NCI-H748 (cell line): ENCODE data around the gene UQCR11.

Experiments used
- DNase-seq: peaks from one replicate; lab custom pipeline; 2025; ENCODE audit not compliant: unreplicated experiment; lab: John Stamatoyannopoulos, UW

Gene UQCR11

DNA sequence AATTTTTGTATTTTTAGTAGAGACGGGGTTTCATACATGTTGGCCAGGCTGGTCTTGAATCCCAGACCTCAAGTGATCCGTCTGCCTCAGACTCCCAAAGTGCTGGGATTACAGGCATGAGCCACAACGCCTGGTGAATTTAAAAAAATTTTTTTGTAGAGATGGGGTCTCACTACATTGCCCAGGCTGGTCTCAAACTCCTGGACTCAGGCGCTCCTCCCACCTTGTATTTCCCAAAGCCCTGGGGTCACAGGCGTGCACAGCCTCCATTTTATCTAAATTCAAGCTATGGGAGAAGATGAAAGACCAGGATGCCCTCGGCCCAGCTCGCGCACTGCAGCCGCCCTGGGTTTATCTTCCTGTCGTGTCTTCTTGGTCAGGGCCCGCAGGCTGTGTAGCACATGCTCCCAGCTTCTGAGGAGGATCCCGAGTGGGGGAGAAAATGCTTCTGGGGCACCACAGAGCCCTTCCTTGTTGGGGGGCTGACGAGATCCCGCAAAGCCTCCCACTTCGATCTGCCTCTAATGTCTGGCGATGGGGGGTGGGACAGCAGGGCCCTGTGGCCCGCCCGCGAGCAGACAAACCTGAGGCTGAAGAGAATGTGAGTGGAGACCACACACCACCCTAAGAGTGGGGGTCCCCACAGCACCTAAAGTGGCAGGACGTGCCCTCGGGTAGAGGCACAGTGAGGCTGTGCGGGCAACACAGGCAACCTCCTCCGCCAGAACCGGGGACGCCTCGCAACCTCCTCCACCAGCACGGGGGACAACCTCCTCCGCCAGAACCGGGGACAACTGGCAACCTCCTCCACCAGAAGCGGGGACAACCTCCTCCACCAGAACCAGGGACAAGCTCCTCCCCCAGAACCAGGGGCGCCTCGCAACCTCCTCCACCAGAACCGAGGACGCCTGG, 31.3 kb upstream of the UQCR11 start:
- DNase-seq, result no peak

DNA sequence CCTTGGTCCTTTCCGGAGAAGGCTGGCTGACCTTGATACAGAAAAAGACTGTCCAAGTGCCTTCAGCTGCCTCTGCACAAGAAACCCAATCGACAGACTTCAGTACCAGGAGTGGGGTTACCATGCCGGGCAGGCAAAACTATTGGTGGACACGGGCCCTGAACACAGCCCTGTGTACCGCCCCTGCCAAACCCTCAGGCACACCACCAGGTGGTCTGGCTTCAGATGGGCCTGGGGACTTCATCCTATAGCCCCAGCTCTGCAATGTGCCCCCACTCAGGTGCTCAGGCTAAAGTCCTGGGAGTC, 29.6 kb upstream of the UQCR11 start:
- DNase-seq, result no peak

DNA sequence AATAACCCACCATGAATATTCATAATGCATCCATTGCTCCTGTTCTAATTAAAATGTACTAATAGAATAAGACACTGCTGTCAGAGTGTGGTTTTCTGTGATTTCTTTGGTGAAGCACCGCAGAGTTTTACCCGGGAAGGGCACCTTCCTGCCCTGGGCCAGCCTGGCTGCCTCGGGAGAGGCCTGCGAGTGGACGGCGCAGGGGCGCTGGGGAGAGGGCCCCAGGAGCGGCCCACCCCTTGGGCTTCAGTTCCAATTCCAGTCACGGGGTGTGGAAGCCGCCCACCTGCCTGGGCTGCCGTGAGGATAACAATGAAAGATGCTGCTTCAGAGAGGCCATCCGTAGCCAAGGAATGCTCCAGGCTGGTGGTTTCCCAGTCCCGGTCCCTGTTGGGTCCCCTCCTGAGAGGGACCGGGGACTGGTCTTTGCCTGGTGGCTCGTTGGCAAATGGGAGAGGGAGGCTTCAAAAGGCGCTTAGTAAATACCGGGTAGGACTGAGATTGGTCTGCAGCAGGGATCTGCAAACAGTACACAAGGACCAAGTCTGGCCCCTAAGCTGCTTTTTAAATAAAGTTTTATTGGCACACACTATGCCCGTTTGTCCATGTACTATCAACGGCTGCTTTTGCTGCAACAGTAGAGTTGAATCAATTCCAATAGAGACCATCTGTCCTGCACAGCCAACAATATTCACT, 29.1 kb upstream of the UQCR11 start:
- no peak for DNase-seq

DNA sequence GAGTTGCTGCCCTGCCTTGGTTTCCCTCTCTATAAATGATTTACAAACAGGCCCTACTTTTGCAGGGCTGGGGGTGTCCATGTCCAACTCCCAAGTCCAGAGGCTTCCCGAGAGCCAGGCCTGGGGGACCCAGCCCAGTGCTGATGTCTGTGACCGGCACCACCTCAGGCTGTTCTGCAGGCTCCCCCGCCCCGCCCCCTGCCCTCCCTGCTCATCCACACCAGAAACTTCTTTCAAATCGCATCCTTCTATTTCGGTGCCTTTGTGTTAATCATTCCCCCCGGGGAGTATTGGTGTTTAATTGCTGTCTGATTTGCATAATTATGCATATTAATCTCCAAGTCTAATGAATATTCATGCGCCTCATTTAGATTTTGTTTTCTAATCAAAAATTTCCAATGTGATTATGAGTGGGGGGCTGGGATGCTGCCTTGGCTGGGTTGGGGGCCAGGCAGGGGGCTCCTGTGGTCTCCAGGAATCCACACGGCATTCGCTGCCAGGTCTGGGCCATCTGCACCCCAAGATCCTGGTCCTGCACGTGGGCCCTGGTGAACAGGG, 28.1 kb upstream of the UQCR11 start:
- DNase-seq, result no peak

DNA sequence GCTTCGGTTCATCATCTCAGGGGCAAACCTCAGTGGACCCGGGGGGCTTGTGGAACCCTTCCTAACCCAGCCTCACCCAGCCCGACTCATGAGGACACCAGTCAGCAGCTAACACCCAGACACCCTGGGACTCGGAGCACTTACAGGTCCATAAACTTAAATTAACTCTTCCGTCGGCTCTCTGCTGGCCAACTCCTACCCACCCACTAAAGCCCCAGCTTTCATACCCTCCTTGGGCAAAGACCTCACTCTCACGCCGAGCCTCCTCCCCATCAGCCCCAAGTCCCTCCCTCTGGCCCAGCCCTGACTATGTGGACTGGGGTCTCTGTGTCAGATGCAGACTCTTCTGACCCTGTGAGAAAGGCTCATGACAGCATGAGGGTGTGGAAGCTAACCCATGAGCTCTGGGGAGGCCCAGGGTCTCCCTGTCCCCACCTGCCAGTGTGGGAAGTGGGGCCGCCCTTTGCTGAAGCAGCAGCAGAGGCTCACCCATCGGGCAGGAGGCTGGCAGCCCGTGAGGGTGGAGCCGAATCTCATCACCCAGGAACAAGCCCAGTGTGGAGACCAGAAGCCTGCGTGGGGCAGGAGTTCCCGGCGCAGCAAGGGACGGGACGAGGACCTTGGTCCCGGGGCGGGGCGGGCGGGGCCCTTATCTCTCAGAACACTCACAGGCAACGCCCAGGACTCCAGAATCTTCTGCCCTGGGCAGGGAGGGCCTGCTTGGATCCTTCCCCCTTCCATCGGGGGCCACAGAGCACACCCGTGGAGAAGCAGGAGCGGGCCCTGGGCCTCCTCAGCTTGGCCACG, 27.4 kb upstream of the UQCR11 start:
- no peak for DNase-seq

DNA sequence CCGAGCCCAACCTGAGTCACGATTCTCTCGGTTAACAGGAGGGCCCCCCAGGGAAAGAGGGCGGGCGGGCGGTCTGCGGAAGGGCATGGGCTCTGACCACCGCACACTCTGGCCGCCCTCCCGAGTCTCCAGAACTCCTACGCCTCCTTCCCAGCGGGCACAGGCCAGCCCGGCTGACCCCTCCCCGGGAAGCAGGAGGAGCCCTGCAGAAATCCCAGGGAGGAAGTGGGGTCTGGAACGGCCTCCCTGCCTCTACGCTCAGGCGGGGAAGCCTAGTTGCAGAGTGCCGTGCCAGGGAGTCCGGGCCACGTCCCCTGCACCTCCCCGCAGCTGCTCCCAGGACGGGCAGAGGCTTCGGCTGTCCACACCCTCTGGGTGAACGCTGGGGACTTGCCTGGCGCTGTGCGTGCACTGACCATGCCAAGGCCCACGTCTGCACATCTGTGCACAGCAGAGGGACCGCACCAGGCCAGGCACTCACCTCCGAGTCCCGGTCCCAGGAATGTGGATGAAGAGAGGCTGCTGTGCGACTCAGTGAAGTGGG, 26.4 kb upstream of the UQCR11 start:
- DNase-seq, result no peak

DNA sequence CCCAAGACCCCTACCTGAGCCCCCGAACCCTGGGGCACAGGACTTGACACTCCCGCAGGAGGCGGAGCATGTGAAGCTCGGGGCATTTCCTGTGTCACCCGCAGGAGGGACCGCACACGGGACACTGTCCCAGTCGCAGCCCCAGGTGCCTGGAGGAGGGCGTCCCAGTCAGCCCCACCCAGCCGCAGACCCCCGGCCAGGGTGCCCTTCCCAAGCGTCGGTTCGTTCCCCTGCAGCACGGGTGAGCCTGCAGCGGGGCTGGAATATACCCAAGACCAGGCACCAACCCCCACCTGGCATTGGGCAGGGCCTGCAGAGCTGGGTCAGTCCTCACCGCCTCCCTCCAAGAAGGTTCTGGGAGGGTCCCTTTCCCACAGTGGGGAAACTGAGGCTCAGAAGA, 25.5 kb upstream of the UQCR11 start:
- no peak for DNase-seq

DNA sequence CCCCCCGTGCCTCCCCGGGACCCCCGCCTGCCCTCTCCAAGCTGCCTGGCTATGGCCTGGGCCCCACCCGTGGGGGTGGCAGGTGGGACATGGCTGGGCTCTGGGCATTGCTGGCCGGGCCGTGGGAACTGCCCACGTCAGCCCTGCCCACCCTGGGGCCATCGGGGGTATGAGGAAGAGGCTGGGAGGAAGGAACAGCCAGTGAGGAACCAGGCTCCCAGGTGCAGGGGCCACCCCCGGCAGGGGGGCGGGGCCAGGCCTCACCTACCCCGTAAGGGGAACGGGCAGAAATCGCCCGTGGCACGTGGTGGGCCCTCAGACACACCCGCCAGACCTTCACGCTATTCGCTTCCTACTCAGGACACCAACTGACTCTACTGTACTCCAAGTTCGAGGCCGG, 24.8 kb upstream of the UQCR11 start:
- no peak for DNase-seq

DNA sequence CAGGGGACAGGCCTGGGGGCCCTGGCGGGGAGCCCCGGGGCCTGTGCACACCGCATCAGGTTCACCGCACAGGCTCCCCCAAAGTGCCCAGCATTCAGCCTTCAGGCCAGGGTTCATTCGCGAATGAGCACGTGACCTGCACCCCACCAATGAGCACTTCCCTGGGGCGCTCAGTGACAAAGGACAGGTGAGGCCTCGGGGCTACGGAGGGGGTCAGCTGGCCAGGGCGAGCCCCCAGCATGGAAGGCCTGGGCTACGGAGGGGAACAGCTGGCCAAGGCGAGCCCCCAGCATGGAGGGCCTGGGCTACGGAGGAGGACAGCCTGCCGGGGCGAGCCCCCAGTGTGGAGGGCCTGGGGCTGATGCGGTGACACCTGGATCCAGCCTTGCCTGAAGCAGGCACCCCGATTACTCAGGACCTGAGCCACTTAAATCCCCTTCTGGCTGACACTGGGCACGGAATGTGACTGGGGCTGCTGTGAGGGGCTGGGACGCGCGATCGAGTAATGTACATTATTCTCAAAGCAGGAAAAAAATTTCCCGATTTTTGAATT, 24.1 kb upstream of the UQCR11 start:
- no peak for DNase-seq

DNA sequence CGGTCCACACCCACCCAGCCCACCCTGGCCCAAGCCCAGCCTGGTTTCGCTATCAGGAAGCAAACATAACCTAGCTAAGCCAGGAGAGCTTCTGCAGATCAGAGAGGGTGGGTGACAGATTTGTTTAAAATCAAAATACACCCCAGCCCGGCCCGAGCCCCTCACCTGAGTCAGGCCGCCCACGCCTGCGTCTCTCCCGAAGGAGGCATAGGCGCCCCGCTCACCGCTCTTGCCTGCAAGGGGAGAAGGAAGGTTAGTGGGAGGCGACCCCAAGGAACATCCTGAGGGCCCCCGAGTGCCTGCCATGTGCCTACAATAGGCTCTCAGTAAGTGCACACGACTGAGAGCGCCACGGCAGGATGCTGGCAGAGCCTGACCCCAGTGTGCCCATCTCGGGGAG, 21.9 kb upstream of the UQCR11 start:
- DNase-seq, result no peak

DNA sequence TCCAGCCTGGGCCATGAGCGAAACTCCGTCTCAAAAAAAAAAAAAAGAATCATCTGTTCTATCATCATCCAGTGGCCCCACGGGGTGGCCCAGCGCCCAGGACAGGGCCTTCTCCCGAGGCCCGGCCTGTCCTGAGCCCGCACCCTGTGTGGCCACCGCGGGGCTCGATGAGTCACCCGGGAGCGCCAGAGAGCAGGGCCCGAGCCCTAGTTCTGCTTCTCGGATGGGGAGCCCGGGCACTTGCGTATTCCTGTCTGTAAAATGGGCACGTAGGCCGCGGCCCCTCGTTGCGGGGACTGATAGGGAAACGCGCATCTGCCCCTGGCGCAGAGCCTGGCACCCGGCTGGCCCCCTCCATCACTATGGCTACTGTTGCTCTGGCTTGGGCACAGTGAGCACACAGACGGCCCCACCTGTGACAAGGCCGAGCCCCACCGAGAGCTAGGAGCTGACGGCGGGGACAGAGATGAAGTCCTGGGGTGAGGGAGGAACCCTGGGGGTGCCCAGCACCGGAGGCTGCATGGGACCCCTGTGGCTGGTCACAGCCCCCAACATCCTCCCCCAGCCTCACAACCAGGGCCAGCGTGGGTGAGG, 21.3 kb upstream of the UQCR11 start:
- no peak for DNase-seq

DNA sequence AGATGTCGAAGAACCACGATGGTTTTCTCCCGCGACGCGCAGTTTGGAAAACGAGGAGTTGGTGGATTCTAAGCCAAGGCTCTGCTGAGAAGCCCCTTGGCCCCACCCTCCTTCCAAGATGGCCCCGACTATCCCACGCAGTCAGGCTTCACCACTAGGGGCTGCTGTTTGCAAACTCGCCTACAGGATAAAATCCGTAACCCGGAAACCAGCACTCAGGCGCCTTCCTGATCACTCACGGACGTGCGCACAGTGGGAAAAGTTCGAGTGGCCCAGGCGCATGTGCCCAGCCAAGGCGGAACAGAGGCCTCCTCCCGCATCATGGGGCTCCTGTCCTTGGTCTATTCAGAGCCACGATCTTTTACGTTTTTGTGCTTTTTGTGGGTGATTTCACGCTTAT, 19.2 kb upstream of the UQCR11 start:
- DNase-seq, result peak; percentile 32

DNA sequence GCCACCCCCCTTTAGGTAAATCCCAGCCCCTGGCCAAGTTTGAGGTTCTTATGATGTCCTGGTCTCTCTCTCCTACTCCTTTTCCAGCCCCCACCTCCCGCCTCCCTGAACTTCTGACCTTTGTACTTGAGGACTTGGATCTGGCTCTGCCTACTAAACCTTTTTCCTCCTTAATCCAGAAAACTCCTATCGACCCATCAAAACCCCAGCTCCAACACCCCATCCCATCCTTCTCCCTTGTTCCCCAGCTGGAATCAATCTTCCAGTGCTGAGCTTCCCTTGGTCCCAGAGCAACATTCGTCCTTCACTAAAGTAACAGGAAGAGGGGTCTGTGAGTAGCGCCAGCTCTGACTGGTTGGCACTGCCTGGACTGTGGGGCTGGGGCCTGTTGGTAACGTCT, 17.3 kb upstream of the UQCR11 start:
- no peak for DNase-seq

DNA sequence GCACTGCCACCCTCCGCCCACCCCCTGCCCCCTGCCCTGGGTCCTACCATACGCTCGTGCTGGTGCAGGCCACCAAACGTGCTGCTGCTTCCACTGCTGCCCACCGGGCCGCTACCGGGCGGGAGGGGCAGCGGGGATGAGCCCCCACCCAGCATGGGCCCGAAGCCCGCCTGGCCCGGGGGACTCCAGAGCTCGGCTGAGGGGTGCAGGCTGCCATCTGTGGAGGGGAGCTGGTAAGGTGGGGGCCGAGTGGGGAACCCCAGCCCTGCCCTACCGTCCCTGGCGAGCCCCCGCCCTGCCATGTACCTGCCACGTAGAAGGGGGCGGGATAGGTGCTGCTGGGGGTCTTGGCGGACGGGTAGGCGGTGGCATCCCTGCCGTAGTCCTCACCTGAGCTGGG, 16.7 kb upstream of the UQCR11 start:
- no peak for DNase-seq

DNA sequence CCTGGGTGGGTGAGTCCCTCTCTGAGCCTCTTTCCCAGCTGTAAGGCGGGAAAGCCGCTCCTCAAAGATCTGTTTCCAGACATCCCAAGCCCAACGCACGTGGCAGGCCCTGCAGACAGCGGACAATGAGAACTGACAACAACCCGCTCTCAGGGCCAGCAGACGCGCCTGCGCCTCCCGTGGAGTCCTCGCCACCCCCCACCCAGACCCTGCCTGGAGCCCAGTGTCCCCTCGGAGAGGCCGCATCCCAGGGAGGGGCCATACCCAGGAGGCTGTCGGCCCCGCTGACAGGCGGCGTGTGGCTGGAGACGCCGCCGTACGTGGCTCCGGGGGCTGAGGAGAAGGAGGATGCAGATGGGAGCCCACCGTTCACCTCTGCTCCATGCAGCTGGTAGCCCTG, 16.3 kb upstream of the UQCR11 start:
- DNase-seq, result no peak

DNA sequence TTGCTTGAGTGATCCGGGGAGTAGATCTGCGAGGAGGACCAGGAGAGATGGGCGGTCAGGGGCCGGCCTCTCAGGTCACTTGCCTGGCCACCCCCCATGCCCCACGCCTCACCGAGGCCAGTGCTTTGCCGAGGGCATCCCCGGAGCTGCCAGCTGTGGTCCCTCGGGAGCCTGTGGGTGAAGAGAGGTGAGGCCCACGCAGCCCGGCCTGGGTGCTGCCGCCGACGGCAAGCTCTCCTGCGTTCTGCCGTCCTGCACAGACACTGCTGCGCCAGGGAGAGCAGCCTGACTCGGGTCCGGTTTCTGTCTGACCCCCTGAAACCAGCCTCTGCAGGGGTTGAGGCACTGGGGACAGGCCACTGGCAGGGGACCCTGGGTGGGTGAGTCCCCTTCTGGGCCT, 15.8 kb upstream of the UQCR11 start:
- DNase-seq, result no peak

DNA sequence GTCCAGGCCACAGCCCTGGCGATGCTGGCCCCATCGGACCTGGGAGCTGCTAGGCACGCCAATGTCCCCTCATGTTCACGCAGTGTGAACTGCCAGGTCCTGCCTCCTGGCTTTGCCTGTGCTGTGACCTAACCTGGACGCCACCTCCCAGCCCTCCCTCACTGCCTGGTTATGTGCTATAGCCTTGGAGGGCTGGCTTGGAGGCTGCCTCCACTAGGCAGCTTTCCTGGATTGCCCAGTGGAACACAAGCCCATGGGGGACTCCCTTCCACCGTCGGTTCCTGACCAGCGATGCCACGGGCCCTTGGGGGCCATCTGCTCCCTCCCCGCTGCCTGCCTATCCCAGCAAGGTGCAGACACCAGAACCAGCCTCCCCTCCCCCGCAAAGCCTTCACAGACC, 15.2 kb upstream of the UQCR11 start:
- no peak for DNase-seq

DNA sequence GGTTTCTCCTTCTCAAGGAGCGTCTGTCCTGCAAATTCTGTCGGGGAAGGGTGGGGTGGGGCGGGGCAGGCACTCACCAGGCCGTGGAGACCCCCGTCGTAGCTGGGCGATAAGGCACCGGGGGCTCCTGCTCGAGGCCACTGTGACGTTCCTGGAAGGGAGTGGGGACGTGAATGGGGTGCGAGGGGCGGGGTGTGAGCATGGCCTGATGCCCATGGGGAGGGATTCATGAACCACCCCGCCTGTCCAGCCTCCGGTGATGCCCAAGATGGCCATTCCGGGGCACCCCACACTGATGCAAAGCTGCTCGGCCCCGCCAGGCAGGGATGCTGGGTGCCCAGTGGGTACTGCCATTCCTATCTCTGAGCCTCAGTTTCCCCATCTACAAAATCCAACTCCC, 14.4 kb upstream of the UQCR11 start:
- no peak for DNase-seq

DNA sequence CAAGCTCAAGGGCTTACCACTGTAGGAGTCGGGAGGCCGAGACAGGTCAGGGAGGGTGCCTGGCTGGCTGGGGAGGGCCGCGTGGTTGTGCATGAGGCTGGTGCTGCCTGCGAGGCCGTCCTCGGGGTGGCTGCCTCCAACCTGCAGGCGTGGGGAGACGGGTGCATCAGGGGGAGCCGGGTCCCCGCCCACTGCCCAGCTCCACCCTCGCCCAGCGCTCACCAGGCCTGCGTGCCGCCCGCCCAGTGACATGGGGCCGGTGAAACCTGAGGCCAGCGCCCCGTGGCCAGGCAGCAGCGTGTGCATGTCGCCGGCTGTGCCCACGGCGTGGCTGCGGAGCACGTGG, 13.8 kb upstream of the UQCR11 start:
- DNase-seq, result no peak

DNA sequence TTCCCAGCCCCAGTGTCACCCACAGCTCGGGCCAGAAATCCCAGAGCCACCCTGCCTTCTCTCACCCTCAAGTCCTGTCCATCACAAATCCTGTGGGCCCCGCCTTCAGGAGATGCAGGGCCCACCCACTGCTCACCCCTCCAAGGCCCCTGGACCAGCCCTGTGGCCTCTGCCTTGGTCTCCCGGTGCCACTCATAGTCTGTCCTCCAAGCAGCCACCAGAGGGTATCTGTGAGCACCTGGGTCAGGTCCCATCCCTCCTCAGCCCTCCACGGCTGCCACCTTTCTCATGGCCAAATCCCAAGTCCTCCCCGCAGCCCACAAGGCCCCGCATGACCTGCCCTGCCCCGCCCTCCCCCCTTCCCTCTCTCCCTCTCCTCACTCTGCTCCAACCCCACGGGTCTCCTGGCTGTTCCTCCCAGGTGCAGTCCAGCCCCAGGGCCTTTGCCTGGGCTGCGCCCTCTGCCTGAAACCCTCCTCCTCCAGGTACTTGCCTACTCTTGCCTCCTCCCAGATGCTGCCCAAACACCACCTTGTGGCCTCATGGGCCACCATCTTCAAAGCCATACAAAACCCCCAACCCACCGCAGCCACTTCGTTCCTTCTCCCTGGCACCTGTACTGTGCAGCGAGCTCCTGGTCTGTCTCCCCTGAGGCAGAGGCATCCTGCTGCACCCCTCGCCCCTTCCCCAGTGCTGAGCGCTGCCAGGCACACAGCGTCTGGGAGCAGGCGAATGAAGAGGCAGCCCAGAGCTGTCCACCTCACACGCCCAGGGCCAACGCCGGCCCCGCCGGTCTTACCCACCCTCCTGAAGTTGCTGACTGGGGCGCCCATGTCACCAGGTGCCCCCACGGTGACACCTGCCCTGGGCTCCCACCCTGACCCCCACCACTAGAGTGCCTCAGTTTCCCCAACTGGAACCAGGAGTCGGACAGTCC, 13.2 kb upstream of the UQCR11 start:
- no peak for DNase-seq
